GM19193 (cell line): Measurements from ENCODE around the gene KIF21B.

Experiments
- POLR2A ChIP-seq: IDR thresholded peaks from 4 replicates; pipeline ENCODE4 v1.6.1; 2011; ENCODE audit not compliant: insufficient read depth, insufficient read length; ENCODE audit errors: extremely low read depth

Gene KIF21B

GRCh38 chr1:200931776-200932175 lies 91.7 kb downstream of the KIF21B start:
- no peak for TF ChIP-seq POLR2A

DNA sequence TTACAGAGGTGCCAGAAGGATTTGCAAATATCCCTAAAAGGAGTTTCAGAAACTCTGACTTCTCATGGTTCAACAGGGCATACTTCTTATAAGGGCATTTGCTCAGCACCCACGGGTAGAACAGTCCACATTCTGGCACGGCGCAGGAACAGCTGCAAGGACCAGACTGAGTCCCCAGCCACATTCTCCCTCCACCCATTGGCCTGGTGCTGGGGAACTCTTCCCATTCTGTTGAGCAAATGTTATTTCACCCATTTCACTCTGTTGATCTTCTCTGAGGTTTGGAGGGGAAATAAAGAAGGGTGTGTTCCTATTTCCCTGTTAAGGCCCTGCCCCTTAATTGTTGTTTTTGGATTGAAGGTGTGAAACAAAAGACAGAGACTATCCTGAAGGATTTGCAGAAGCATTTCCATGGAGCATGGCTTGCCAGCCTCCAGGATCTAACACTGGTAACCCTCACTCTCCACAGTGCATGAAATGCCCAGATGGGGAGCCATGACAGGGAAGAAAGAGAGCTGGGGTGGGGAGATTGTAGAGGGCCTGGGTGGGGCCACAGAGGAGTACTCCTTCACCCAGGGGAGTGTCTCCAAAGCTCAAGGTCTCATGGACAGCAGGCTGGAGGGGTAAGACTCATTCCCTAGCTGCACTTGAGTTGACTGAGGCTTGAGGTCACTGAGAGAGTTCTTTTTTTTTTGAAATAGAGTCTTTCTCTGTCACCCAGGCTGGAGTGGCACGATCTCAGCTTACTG lies 93.8 kb downstream of the KIF21B start:
- no peak for TF ChIP-seq POLR2A

DNA sequence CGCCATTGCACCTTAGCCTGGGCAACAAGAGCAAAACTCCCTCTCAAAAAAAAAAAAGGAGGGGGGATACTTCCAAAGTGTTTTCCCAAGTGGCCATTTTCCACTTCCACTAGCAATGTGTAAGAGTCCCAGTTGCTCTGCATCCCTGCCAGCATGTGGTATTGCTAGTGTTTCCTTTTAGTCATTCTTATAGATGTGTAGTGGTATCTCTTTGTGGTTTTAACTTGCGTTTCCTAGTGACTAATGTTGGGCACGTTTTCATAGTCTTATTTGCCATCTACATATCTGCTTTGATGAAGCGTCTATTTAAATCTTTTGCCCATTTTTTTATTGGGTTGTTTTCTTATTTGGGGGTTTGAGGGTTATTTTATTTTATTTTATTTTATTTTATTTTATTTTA lies 97.7 kb downstream of the KIF21B start:
- no peak for TF ChIP-seq POLR2A

DNA sequence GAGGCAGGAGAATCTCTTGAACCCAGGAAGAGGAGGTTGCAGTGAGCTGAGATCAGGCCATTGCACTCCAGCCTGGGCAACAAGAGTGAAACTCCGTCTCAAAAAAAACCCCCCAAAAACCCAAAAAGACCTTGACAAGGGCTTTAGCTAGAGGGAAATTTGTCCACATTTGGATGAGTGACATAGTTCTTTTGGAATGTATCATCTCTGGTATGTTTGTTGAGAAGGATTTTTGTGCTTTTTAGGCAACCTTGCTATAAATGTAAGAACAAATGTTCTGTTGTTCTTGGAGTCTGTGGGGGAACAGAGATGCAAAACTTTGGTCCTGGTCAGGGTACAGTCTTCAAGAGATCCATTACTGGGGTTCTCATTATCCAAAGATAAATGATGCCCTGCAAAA lies 99.9 kb downstream of the KIF21B start:
- no peak for TF ChIP-seq POLR2A

- TF ChIP-seq POLR2A = no peak
Measured at GRCh38 chr1:200922406-200922805, 101.1 kb downstream of the KIF21B start.

- TF ChIP-seq POLR2A = no peak
Measured at GRCh38 chr1:200921571-200922110, 101.9 kb downstream of the KIF21B start.
